Measurements from ENCODE around the gene DLD. TPM values are rescaled to one million over a fixed set of nuclear protein-coding genes. Genes with fewer than 3 reads are reported as not detected.

The DLD gene
- total and polyA plus RNA-seq, 2 of the 13 experiments (the other 11 are each of a cell fraction or from before 2014, with no cell fraction given), result 56.8 to 95.2 TPM

- ChIA-PET POLR2A (no interaction called here), CTCF (ENCODE audit: low intra/inter-chr PET ratio, low total read pairs) (no interaction called here)
- TF ChIP-seq DBP (CRISPR knock-in tag; IDR thresholded peaks at IDR 0.05; ENCODE audit: not compliant biosample characterization) (no peak), ZNF264 (CRISPR knock-in tag; IDR thresholded peaks at IDR 0.05) (no peak), ZNF496 (CRISPR knock-in tag; IDR thresholded peaks at IDR 0.05; ENCODE audit: insufficient replicate concordance) (no peak), ZNF569 (CRISPR knock-in tag; IDR thresholded peaks at IDR 0.05; ENCODE audit: borderline replicate concordance) (no peak), TFAP4 (IDR thresholded peaks at IDR 0.05; ENCODE audit: borderline replicate concordance, low read depth) (no peak)
- Histone ChIP-seq H3K79me2 (ENCODE audit: insufficient read depth, low read length) (no peaks in the 10 kb centered on the region), H3K9me3 (ENCODE audit: low read length) (no peaks in the 10 kb centered on the region), H3K4me3 (replicated peaks in 1 of 3; ENCODE audit: insufficient read depth in 1 of 3, low read depth in 2 of 3, low read length in 3 of 3) (no peak overlapping the region), H4K20me1 (ENCODE audit: insufficient read depth, low read length) (no peaks in the 10 kb centered on the region), H3K27me3 (ENCODE audit: control insufficient read depth in 1 of 2, insufficient read depth in 2 of 2, low read length in 2 of 2) (no peaks in the 10 kb centered on the region; a peak in 1 of 5 replicates), H2AFZ (ENCODE audit: low read length) (no peak overlapping the region), H3K9ac (ENCODE audit: insufficient read depth, low read depth, low read length) (no peak overlapping the region), H3K4me1 (ENCODE audit: insufficient read depth, low read length) (no peaks in the 10 kb centered on the region), H3K4me2 (ENCODE audit: low read depth, low read length) (no peak overlapping the region), H3K27ac (ENCODE audit: extremely low read length, insufficient read depth, low read length) (no peak overlapping the region), H3K36me3 (replicated peaks in 1 of 2; ENCODE audit: control insufficient read depth in 1 of 2, insufficient read depth in 2 of 2, low read length in 2 of 2) (peaks cover 10 to 61% of the 10 kb centered on the region in 2 experiments)
- FAIRE-seq (no peak), DNase-seq (ENCODE audit: low spot score) (no peak), ATAC-seq (no peak)
- in situ Hi-C loops (cut with HindIII; ENCODE audit: extremely low pct_ligation_motif_present, low pct_unique_long_range_greater_than_20kb), result no loop called here
- intact Hi-C loops (cut with micrococcal nuclease; ENCODE audit: unreplicated experiment), result no loop called here
- 100% methylated on average over 1 of the region's 1 CpG for WGBS (ENCODE audit: low lambda C conversion rate)
- no TSS peak for BruUV-seq (replicated peaks)
Observed at GRCh38 chr7:107922886-107923285, 31.9 kb downstream of the DLD start.

- H3K4me3 ChIP-seq (replicated peaks in 1 of 3; ENCODE audit: insufficient read depth in 1 of 3, low read depth in 2 of 3, low read length in 3 of 3), result no peak overlapping the region
- H3K27me3 ChIP-seq (ENCODE audit: control insufficient read depth in 1 of 2, insufficient read depth in 2 of 2, low read length in 2 of 2), result no peaks in the 10 kb centered on the region; a peak in 1 of 5 replicates
- H4K20me1 ChIP-seq (ENCODE audit: insufficient read depth, low read length), result no peaks in the 10 kb centered on the region
- DNase-seq (ENCODE audit: low spot score) (no peak), ATAC-seq (no peak), FAIRE-seq (no peak)
- no peaks in the 10 kb centered on the region for H3K79me2 ChIP-seq (ENCODE audit: insufficient read depth, low read length)
- ChIA-PET POLR2A (no interaction called here), CTCF (ENCODE audit: low intra/inter-chr PET ratio, low total read pairs) (no interaction called here)
- no peak overlapping the region for H2AFZ ChIP-seq (ENCODE audit: low read length)
- H3K36me3 ChIP-seq (replicated peaks in 1 of 2; ENCODE audit: control insufficient read depth in 1 of 2, insufficient read depth in 2 of 2, low read length in 2 of 2), result peaks cover 8 to 73% of the 10 kb centered on the region in 2 experiments
- no peak overlapping the region for H3K4me2 ChIP-seq (ENCODE audit: low read depth, low read length)
- H3K4me1 ChIP-seq (ENCODE audit: insufficient read depth, low read length), result no peaks in the 10 kb centered on the region
- H3K9ac ChIP-seq (ENCODE audit: insufficient read depth, low read depth, low read length), result no peak overlapping the region
- 97% methylated on average over 5 of the region's 5 CpGs for WGBS (ENCODE audit: low lambda C conversion rate)
- no TSS peak for BruUV-seq (replicated peaks)
- H3K27ac ChIP-seq (ENCODE audit: extremely low read length, insufficient read depth, low read length), result no peak overlapping the region
- intact Hi-C loops (cut with micrococcal nuclease; ENCODE audit: unreplicated experiment), result no loop called here
- in situ Hi-C loops (cut with HindIII; ENCODE audit: extremely low pct_ligation_motif_present, low pct_unique_long_range_greater_than_20kb), result no loop called here
- no peaks in the 10 kb centered on the region for H3K9me3 ChIP-seq (ENCODE audit: low read length)
- TF ChIP-seq BORCS8-MEF2B (CRISPR knock-in tag; IDR thresholded peaks at IDR 0.05) (no peak), SSRP1 (CRISPR knock-in tag; IDR thresholded peaks at IDR 0.05) (no peak), RBM22 (optimal IDR thresholded peaks at IDR 0.05; ENCODE audit: low read length) (peak; percentile 47), CENPBD1 (CRISPR knock-in tag; IDR thresholded peaks at IDR 0.05; ENCODE audit: borderline replicate concordance, low read depth) (no peak), KLF9 (CRISPR knock-in tag; IDR thresholded peaks at IDR 0.05; ENCODE audit: low read depth) (no peak), SOX13 (IDR thresholded peaks at IDR 0.05) (no peak), SOX13 (CRISPR knock-in tag; conservative IDR thresholded peaks at IDR 0.05 in 1 of 2, IDR thresholded peaks at IDR 0.05 in 1 of 2) (no peak), ZBTB34 (CRISPR knock-in tag; IDR thresholded peaks at IDR 0.05) (no peak), NR2C2 (CRISPR knock-in tag; IDR thresholded peaks at IDR 0.05; ENCODE audit: borderline replicate concordance) (no peak), SOX6 (IDR thresholded peaks at IDR 0.05) (no peak), SOX6 (CRISPR knock-in tag; IDR thresholded peaks at IDR 0.05) (no peak)
Observed at GRCh38 chr7:107924841-107925504, 34.0 kb downstream of the DLD start.

All from HepG2 (cell line).